Fibroblast of skin of scalp (primary cell): Measurements from ENCODE around the gene ATP1A2.
A peak's percentile ranks its signal among the peaks of the same experiment; 100 is the strongest.
"Not testable (repeated sequence)": the region's sequence is repeated elsewhere in the genome, so short reads cannot be mapped to it uniquely, and the experiment has no call there.

Experiments
- DNase-seq: peaks from one replicate; pipeline ENCODE4 v3.0.0-alpha.2; 2013

ATP1A2 gene

DNA sequence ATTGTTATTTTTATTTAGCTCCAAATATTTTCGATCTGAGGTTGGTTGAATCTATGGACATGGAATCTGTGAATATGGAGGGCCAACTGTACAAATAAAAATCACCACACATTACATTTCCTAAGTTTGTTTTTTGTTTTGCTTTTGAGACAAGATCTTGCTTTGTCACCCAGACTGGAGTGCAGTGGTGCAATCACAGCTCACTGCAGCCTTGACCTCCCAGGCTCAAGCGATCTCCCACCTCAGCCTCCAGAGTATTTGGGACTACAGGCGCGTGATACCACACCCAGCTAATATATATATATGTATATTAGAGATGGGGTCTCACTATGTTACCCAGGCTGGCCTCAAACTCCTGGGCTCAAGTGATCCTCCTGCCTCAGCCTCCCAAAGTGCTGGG, 10.8 kb downstream of the ATP1A2 start:
- not testable (repeated sequence) for DNase-seq

DNA sequence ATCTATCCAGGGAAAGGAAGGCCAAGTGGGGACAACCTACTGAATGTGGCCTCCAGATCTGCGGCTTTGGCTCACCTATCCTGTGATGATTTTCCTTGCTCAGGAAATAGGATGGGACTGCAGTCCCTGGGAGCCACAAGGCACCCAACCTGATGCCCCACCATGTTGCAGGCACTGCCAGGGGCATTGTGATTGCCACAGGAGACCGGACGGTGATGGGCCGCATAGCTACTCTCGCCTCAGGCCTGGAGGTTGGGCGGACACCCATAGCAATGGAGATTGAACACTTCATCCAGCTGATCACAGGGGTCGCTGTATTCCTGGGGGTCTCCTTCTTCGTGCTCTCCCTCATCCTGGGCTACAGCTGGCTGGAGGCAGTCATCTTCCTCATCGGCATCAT, 11.8 kb downstream of the ATP1A2 start:
- DNase-seq: no peak

DNA sequence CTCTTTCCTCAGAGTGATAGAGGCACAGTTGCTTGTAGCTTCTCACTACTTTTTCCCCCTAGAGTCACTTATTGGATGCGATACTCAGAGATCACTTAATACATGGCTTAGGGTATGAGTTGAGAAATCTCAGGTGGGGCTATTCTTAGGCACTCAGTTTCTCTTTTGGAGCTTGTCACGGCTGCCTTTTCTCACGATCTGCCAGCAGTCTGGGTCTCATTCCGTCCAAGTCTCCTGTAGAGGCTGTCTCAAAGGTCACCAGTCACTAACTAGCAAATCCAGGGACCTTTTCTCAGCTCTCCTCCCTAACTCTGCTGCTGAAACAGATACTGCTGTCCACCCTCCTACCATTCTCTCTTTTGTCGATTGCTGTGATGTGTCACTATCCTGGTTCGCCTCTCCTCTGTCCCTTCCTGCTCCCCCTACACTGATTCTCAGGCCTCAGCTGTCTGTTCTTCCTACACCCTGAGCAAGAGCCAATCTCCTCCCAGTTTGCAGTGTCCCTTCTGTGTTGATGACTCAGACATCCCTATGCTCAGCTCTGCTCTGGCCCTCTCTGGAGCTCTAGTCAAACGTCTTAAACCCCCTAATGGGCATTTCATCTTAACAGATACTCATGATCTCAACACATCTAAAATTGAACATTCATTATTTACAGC, 12.4 kb downstream of the ATP1A2 start:
- DNase-seq: peak; percentile 61

DNA sequence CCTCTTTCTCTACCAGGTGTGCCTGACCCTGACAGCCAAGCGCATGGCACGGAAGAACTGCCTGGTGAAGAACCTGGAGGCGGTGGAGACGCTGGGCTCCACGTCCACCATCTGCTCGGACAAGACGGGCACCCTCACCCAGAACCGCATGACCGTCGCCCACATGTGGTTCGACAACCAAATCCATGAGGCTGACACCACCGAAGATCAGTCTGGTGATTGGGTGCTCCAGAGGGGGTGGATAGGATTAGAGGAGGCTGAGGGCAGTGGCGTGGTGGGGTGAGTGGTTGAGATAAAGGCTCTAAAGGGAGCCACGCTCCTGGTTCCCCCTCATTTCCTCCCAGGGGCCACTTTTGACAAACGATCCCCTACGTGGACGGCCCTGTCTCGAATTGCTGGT, 13.1 kb downstream of the ATP1A2 start:
- no peak for DNase-seq

DNA sequence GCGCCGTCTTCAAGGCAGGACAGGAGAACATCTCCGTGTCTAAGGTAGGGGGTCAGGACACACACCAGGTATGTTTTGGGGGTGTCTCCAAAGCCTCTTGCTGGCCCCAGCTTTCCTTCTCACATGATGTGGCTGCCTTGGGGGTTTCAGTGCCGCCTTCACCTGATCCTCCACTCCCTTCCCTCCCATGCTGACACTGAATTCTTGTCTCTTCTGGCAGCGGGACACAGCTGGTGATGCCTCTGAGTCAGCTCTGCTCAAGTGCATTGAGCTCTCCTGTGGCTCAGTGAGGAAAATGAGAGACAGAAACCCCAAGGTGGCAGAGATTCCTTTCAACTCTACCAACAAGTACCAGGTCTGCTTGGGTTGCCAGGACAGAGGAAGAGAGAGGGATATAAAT, 13.5 kb downstream of the ATP1A2 start:
- DNase-seq: peak; percentile 13

DNA sequence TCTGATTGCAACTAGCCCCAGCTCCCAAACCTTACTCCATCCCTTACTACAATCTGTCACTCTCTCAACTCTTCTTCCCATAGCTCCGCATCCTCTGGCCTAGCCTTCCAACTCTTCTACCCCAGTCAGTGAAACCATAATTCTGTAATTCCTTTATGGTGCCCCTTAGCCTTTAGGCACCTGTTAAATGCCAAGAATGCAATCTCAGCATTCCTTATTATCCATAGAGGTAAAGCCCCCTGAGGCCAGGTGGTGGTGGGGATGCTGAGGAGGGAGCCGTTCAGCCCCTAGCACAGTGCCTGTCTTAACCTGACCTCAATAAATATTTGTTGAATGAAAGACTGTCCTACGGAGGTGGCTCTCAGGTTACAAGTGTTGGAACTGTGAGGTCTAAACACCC, 14.0 kb downstream of the ATP1A2 start:
- DNase-seq: no peak

DNA sequence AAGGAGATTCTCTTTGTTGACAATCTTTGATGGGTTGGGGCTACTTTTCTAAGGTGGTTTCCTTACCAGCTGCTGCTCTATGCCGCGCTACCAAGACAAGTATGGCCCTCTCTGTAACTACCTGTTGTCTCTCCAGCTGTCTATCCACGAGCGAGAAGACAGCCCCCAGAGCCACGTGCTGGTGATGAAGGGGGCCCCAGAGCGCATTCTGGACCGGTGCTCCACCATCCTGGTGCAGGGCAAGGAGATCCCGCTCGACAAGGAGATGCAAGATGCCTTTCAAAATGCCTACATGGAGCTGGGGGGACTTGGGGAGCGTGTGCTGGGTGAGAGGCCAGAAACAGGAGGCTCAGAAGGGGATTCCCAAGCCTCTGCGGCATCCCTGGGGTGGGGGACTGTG, 14.4 kb downstream of the ATP1A2 start:
- no peak for DNase-seq

DNA sequence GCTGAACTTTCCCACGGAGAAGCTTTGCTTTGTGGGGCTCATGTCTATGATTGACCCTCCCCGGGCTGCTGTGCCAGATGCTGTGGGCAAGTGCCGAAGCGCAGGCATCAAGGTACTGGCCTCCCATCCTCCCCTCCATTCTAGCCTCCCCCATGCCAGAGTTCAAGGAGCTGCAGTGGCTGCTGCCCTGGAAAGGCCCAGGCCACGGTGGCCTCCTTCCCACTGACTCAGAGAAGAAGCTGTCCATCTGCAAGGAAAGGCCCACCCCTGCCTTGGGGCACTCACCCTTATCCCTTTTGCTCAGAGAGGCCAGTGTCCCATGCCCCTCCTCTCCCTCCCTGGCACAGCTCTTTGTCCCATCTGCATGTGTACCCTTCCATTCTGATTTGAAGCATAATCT, 14.9 kb downstream of the ATP1A2 start:
- DNase-seq: no peak

DNA sequence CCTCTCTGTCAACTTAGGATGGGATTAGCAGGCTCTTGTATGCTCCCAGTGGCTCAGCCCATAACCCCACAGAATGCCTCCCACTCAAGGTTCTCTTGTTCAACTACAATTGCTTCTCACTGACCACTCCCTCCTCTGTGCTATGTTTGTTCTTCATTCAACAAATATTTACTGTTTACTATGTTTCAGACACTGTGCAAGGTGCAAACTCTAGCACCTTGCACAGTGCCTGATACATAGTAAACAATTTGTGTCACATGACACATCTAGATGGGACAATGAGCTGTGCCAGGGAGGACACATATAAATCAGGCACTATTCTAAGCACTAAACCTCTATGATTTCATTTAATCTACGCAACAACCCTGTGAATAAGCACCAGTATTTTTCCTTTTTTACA, 15.4 kb downstream of the ATP1A2 start:
- no peak for DNase-seq

DNA sequence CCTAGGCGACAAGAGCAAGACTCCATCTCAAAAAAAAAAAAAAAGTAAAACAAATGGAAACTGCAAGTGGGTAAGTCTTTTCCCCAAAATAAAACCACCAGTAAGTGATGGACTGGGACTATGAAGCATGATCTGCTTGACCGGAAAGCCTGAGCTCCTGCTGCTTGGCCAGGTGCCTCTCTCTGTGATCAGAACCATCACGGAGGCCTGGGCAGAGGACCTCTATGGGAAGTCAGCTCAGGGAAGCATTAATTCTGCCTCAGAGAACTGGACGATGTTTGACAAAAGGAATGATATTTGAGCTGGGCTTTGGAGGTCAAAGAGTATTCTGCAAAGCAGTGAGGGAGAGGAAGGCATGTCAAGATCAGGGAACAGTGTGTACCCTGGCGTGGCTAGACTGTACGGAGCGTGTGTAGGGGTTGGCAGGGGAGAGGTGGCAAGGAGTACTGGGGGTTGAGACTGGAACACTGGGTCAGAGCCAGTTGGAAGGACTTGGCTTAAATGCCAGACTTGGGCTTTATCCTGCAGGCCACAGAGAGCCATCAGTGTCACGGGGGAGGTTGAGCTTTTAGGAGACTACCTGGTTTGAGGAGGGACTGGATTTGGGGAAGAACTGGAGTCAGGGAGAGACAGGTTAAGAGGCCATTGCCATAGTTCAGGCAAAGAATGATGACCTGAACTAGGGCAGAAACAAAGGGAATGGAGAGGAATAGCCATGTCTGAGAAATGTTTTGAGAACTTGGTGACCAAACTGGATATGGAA, 16.4 kb downstream of the ATP1A2 start:
- DNase-seq: no peak

DNA sequence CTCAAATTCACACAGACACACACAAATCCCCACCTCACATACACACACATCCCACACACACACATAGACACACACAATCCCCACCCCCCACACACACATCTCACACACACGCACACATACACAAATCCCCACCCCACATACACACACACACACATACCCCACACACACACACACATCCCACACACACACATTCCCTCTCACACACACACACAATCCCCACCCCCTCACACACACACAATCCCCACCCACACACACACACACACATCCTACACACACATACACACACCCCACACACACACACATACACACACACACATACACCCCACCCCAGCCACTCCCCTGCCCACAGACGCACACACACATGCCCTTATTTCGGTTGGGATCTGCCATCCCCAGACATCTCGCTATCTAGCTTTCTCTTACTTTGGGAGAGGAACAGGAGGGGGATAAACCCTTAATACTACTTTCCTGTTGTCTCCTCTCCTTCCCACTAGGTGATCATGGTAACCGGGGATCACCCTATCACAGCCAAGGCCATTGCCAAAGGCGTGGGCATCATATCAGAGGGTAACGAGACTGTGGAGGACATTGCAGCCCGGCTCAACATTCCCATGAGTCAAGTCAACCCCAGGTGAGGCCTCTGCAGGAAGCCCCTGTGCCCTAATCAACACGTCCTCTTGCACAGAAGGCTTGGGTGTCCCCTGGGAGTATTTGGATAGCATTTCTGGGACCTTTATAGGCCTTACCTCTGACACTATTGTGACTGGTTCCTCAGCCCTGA, 18.6 kb downstream of the ATP1A2 start:
- DNase-seq: no peak

DNA sequence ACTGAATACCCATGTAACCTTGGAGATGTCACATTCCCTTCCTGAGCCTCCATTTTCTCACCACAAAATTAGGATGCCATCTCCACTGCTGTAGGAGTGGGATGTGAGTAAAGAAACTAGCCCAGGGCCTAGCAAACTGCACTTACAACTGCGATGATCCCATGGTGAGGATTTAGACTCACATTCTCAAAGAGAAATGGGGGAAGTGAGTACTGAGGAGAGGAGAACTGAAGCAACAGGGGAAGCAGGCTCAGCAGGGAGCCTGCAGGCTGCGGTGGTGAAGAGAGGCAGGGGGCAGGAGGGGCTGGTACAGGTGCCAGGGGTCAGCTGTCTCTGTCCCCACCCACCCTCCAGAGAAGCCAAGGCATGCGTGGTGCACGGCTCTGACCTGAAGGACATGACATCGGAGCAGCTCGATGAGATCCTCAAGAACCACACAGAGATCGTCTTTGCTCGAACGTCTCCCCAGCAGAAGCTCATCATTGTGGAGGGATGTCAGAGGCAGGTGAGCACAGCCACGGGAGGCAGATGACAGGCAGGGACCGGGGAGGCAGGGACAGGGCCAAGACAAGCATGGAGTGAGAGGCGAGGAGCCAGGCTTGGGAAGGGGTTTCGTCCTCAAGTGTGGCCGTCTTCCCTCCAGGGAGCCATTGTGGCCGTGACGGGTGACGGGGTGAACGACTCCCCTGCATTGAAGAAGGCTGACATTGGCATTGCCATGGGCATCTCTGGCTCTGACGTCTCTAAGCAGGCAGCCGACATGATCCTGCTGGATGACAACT, 19.4 kb downstream of the ATP1A2 start:
- DNase-seq: no peak

DNA sequence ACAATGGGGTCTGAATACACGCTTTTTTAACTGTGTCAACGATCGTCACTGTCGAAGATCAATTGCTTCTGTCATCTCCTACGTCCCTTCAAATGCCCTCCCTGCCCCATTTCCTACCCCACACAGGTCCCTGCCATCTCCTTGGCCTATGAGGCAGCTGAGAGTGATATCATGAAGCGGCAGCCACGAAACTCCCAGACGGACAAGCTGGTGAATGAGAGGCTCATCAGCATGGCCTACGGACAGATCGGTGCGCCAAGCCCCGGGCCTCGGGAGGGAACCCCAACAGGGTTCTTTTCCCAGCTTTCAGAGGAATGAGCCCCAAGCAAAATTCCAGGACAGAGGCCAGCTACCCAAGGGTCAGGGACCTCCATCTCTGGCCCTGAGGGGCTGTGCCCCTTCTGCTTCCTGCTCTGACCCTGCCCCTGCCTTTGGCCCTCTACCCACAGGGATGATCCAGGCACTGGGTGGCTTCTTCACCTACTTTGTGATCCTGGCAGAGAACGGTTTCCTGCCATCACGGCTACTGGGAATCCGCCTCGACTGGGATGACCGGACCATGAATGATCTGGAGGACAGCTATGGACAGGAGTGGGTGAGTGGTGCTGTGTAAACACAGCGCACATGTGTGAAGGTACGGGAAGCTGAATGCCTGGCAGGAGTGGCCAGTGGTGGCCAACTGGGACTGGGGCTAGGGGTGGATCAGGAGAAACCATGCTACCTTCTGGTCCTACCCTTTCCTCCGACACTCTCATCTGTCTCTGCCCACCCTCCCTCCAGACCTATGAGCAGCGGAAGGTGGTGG, 20.8 kb downstream of the ATP1A2 start:
- no peak for DNase-seq

DNA sequence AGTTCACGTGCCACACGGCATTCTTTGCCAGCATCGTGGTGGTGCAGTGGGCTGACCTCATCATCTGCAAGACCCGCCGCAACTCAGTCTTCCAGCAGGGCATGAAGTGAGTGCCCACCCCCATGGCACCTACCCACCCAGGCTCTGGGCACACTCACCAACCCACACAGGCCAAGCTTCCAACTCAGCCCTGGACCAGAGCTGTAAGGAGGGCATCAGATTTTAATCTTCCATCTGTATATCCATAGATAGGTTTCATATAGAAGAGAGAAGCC, 21.3 kb downstream of the ATP1A2 start:
- DNase-seq: no peak

DNA sequence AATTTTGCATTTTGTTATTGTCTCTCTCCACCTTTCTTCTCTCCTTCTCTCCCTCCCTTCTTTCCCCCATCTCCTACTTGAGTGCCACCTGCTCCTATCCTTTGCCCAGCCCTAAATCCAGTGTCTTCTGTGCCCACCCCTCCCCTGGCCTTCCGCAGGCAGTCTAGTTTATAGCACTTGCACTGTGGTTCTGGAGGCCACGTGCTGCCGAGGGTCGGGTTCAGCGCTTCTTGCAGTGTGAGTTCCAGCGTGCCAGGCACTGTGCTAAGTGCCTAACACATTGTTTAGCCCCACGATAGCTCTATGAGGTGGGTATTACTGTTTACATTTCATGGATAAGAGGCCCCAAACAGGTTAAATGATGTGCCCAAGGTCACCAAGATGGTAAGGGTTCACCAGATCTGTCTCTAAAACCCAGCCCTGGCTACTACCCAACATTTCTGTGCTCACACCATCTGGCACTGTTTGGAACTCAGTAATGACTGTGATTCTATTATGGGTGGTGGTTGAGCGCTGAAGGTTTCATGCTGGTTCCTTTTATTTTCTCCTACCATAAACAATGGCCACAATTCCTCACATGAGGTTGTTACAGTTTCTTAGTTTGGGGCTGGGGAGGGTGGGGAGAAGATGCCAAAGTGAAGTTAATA, 21.8 kb downstream of the ATP1A2 start:
- DNase-seq: no peak

DNA sequence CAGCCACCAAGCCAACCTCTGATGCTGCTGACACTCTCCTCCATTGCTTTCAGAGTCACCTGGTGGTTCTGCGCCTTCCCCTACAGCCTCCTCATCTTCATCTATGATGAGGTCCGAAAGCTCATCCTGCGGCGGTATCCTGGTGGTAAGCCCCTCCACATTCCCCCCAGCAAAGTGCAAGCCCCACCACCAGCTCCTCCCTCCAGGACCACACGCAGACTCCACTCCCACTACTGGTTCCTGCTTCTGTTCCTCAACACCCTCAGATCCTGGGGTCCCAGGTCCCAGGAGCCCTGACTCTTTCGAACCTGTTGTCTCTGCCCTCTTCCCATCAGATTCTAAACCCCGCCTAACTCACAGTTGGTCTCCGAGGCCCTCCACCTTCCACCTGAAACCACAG, 24.3 kb downstream of the ATP1A2 start:
- DNase-seq: no peak

DNA sequence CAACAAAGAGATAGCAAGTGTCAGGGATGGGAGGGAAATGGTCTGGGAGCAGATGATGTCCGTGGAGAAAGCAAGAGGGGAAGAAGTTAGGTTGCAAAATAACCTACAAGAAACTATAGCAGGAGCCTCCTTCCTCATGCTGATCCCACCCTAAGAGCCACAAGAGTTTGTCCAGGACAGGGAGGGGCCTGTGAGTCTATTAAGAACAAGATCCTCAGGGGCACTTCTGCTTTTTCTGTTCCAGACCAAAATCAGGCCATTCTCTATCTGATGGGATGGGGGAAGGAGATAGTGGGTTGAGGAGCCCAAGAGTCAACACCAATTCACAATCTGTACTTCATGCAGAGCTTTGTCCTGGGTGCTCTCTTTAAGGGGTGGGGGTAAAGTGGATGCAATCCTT, 28.1 kb downstream of the ATP1A2 start:
- DNase-seq: no peak

DNA sequence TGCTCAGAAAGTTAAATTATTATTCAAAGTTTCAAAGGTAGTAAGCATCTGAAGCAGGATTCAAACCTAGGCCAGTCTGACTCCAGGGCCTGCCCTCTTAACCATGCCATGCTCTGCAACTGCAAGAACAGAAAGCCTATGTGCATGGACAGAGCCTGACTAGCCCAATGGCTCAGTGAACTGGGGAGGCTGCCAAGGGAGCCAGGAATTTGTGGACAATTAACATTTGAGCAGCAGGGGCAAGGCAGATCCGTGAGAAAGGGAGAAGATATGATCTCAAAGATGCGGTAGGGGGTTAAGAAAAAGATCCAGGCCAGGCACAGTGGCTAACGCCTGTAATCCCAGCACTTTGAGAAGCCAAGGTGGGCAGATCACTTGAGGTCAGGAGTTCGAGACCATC, 29.4 kb downstream of the ATP1A2 start:
- peak; percentile 56 for DNase-seq

DNA sequence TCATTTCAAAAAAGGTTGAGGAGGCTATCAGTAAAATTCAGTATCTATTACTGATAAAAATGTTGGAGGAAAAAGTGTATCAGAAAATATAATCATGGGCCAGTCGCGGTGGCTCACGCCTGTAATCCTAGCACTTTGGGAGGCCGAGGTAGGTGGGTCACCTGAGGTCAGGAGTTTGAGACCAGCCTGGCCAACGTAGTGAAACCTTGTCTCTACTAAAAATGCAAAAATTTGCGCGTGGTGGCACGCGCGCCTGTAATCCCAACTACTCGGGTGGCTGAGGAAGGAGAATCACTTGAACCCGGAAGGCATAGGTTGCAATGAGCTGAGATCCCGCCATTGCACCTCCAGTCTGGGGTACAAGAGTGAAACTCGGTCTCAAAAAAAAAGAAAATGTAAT, 30.5 kb downstream of the ATP1A2 start:
- DNase-seq: no peak

DNA sequence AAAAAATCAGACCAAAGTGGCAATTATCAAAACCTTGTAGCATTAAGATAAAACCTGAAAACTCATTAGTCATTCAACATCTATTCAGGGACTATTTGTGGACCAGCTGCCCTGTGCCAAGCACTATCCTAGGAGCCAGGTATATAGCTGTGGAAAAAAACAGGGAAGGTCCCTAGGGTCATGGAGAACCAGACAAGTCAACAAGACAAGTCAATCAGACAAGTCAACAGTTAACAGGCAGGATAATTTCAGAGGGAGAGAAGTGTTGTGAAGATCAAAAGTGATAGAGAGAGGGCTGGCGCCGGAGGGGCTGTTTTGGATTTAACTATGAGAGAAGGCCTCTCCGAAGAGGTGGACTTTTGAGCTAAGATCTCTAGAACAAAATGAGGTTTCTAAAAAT, 32.6 kb downstream of the ATP1A2 start:
- no peak for DNase-seq

DNA sequence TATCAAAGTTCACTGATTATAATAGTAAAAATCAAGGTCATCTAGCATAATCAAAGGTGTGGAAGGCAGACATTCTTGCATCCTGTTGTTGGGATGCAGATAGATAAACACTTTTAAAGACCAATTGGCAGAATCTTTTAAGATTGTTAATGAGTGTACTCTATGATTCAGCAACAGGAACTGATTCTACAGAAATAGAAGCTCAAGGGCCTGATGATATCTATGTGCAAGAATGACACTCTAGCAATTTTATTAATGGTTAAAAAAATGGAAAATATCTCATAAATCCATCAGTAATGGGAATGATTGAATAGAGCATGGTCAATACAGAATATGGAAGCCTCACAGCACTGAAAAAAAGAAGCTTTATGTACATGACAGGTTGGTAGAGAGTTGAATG, 33.7 kb downstream of the ATP1A2 start:
- DNase-seq: peak; percentile 50

DNA sequence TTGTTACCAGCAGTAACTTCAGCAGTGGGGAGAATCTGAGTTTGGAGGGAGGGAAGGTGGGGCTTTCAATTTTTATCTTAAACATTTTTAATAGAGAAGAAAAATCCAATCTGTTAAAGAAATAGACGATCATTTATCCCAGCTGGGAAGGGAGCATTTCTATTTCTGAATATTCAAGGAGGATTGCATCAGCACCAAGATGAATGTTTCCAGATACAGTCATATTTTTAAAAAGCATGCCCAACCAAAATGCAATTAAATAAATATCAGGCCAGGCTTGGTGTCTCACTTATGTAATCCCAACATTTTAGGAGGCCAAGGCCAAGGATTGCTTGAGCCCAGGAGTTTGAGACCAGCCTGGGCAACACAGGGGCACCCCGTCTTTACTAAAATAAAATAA, 34.2 kb downstream of the ATP1A2 start:
- DNase-seq: peak; percentile 87
